GM12874 (cell line): ENCODE results near the gene PPA1.

ENCODE experiments used
- TF ChIP-seq, protein P1 (sequence below): IDR thresholded peaks from 2 replicates; pipeline ENCODE4 v1.5.1; 2011; ENCODE audit warnings: low read depth, mild to moderate bottlenecking, control low read depth, low read length, moderate library complexity; ENCODE audit not compliant: insufficient read depth

The PPA1 gene

DNA sequence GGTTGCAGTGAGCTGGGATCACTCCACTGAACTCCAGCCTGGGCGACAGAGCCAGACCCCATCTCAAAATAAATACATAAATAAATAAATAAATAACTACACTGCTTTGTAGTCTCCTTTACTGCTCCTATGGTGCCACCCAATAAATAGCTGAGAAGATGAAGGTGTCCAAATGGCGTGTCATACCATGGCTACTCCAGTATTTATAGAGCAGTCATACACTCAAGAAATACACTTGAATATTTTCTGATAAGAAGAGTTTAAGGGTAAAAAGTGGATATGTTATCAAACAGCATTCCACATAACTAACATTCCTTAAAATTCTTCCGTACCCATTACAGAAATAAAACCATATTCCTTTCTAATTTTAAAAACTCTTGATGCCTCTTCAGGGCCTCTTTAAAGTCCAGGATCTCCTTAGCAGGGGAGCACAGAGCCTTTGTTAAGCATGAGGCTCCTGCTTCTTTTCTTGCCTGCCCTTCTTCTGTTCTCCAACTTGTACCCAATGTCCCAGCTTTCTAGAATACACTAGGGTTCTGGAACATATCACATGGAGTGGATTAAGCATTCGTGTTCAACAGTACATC lies 55.0 kb downstream of the PPA1 start:
- TF ChIP-seq, protein P1, sequence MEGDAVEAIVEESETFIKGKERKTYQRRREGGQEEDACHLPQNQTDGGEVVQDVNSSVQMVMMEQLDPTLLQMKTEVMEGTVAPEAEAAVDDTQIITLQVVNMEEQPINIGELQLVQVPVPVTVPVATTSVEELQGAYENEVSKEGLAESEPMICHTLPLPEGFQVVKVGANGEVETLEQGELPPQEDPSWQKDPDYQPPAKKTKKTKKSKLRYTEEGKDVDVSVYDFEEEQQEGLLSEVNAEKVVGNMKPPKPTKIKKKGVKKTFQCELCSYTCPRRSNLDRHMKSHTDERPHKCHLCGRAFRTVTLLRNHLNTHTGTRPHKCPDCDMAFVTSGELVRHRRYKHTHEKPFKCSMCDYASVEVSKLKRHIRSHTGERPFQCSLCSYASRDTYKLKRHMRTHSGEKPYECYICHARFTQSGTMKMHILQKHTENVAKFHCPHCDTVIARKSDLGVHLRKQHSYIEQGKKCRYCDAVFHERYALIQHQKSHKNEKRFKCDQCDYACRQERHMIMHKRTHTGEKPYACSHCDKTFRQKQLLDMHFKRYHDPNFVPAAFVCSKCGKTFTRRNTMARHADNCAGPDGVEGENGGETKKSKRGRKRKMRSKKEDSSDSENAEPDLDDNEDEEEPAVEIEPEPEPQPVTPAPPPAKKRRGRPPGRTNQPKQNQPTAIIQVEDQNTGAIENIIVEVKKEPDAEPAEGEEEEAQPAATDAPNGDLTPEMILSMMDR: no peak

DNA sequence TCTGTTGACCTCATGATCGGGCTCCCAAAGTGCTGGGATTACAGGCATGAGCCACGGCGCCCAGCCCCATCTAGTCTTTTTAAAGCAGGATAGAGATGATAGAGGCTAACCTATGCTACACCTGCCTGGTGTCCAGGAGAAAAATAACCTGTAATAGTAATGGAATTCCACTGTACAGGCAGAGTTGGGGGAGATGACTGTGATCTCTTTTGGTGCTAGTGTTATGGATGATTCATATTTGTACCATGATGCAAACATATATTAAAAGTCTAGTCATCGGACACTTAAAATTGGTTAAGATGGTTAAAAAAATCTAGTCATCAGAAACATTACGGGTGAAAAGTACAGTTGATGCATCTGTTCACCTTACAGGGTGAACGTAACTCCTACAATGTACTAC lies 56.8 kb downstream of the PPA1 start:
- TF ChIP-seq, protein P1: no peak

DNA sequence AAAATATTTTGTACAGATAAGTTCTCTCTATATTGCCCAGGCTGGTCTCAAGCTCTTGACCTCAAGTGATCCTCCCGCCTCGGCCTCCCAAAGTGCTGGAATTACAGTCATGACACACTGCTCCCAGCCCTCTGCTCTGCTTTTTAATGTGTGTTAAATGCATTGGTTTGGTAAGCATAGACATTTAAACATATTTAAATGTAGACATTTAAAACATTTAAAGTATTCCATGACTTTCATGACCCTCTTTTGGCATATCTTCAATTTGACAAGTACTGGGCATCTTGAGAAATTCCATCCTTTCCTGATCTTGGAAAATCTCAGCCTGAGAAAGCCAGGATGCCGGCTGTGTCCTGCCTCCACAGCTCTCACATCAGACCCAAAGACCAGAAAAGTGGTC lies 57.7 kb downstream of the PPA1 start:
- TF ChIP-seq, protein P1: no peak

DNA sequence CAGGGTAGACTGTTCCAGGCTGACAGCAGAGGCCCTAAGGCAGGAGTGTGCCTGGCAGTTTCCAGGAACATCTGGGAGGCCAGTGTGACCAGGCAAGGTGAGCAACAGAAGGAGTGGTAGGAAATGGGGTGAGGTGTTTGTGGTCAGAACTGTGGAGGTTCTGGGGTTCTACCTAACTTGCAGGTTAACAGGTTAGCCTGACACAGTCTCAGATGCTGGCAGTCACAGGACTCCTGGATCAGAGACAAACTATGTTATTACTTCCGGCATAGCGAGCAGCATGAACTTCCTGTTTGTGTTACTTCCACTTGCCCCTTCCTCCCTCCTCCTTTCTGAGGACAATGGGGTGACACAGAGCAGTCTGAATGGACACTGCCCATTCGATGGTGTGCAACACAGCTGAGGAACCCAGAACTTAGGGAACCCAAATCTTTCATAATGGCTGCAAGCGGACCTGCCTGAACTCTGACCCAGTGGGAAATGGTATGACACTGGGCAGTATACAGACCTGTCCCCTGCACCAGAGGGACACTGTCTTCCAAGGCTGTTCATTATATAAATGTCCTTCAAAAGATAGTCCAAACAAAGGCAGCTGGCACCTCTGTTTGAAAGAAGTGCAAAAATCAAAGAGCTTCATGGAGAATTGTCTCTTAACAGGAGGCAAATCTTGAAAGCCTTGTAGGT lies 59.0 kb downstream of the PPA1 start:
- TF ChIP-seq, protein P1: no peak

DNA sequence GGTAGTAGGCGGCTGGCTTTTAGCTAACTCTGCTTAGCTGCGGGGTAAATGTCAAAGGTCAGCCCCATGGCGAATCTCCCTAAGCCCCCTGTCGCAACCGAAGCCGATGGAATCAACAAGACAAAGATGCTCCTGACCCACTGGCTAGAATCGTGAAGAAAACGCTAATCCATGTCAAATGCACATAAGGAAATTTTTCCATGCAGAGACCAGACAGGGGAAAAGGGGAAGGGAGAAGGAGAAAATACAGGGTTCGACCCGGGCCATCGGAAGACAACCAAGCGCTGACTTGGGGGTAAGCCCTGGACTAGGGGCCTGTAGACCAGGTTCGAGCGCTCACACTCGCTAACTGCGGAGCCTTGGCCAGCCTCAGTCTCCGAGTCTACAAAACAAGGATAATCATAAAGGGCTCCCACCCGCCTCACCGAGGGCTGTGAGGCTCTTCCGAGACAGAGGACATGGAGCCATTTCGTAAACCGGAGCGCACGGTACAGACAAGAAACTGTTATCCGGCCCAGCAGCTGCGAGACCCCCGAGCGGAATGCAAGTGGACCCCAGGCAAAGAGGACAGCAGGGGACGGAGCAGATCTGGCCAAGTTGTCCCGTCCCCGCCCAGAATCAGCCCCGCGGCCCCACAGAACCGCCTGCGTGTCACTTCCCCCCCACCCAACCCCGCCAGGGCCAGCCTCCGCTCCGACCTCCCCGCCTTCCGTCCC lies 63.4 kb downstream of the PPA1 start:
- TF ChIP-seq, protein P1: no peak

DNA sequence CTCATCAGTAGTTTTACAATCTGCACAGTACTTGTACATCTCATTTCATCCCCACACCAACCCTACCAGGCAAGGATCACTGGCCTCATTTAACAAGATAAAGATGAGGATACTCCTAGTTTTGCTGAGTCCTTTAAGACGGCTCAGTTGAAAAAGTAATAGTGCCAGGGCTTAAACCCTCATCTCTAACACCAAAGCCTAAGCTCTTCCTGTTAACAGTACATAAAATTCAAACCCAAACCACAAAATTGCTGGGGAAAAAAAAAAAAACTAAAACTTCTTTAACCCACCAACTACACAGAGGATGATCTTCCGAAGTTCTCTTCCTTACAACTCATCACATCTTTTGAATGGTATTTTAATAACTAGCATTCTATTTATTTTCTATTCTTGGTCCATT lies 64.2 kb downstream of the PPA1 start:
- TF ChIP-seq, protein P1: no peak

DNA sequence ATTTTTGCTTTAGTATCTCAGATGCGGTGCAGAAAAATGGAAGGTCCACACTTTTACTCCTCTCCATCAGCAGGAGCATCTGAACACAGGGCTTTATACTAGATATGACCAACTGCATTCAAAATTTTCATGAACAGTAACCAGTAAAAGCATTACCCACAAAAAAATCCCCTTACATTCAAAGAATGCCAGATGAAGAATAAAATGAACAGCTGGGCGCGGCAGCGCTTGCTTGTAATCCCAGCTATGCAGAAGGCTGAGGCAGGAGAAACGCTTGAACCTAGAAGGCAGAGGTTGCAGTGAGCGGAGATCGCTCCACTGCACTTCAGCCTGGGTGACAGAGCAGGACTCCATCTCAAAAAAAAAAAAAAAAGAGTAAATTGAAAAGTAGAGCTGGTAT lies 66.0 kb downstream of the PPA1 start:
- TF ChIP-seq, protein P1: no peak
